ENCODE data around the gene MYCL.
"Not testable (repeated sequence)": the region's sequence is repeated elsewhere in the genome, so short reads cannot be mapped to it uniquely, and the experiment has no call there.

MYCL gene

GRCh38 chr1:39892601-39893595 lies 8.8 kb downstream of the MYCL start:
- Histone ChIP-seq H3K36me3 (ENCODE audit: insufficient read depth, low read length) (peaks cover 10% of the 10 kb centered on the region), H3K9me3 (ENCODE audit: low read length) (no peaks in the 10 kb centered on the region), H2AFZ (ENCODE audit: low read depth, low read length) (no peak overlapping the region), H3K27me3 (ENCODE audit: insufficient read depth, low read length) (no peaks in the 10 kb centered on the region), H3K4me3 (ENCODE audit: low read length) (no peak overlapping the region), H3K4me1 (ENCODE audit: insufficient read depth, low read length) (peaks cover 59% of the 10 kb centered on the region)

DNA sequence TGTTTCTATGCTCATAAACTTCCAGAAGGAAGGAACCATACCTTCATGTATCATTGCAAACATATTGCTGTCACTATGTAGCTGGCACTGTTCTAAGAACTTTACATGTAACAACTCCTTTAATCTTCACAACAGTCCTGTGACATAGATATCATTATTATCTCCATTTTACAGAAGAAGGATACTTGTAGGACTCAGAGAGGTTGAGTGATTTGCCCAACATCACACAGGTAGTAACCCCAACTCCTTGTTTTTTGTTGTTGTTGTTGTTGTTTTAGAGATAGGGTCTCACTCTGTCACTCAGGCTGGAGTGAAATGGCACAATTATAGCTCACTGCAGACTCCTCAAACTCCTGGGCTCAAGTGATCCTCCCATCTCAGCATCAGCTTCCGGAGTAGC lies 10.8 kb downstream of the MYCL start:
- H3K4me1 ChIP-seq (ENCODE audit: insufficient read depth, low read length): peaks cover 59% of the 10 kb centered on the region
- H3K27me3 ChIP-seq (ENCODE audit: insufficient read depth, low read length): no peaks in the 10 kb centered on the region
- H3K4me3 ChIP-seq (ENCODE audit: low read length): no peak overlapping the region
- H3K36me3 ChIP-seq (ENCODE audit: insufficient read depth, low read length): peaks cover 2% of the 10 kb centered on the region
- no peak overlapping the region for H2AFZ ChIP-seq (ENCODE audit: low read depth, low read length)
- H3K9me3 ChIP-seq (ENCODE audit: low read length): no peaks in the 10 kb centered on the region

DNA sequence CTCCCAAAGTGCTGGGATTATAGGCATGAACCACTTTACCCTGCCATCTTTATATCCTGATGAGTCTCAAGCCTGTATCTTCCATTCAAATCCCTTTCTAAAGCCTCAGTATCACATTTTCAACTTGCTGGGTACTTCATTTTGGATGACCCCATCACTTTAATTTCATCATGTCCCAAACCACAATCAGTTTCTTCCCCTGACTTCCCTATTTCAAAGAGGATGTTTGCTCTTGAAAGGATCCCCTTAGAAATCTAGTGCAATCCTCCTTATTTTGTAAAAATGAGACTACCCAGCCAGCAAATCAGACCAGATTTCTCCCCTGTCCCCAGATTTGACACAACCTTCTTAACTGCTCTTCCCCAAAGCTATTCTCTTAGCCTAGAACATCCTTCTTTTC lies 11.4 kb downstream of the MYCL start:
- H3K27me3 ChIP-seq (ENCODE audit: insufficient read depth, low read length): no peaks in the 10 kb centered on the region
- peaks cover 54% of the 10 kb centered on the region for H3K4me1 ChIP-seq (ENCODE audit: insufficient read depth, low read length)
- H3K36me3 ChIP-seq (ENCODE audit: insufficient read depth, low read length): peaks cover 2% of the 10 kb centered on the region
- H3K9me3 ChIP-seq (ENCODE audit: low read length): no peaks in the 10 kb centered on the region
- no peak overlapping the region for H2AFZ ChIP-seq (ENCODE audit: low read depth, low read length)
- no peak overlapping the region for H3K4me3 ChIP-seq (ENCODE audit: low read length)

GRCh38 chr1:39886757-39887231 lies 14.9 kb downstream of the MYCL start:
- H3K4me1 ChIP-seq (ENCODE audit: insufficient read depth, low read length): peaks cover 29% of the 10 kb centered on the region

GRCh38 chr1:39885516-39885915 lies 16.2 kb downstream of the MYCL start:
- no peak overlapping the region for H3K4me3 ChIP-seq (ENCODE audit: low read length)
- no peak overlapping the region for H2AFZ ChIP-seq (ENCODE audit: low read depth, low read length)
- no peaks in the 10 kb centered on the region for H3K9me3 ChIP-seq (ENCODE audit: low read length)
- peaks cover 35% of the 10 kb centered on the region for H3K4me1 ChIP-seq (ENCODE audit: insufficient read depth, low read length)
- no peaks in the 10 kb centered on the region for H3K36me3 ChIP-seq (ENCODE audit: insufficient read depth, low read length)
- no peaks in the 10 kb centered on the region for H3K27me3 ChIP-seq (ENCODE audit: insufficient read depth, low read length)

More at GRCh38 chr1:39886757-39887231, 14.9 kb downstream of the MYCL start:
- no peak overlapping the region for H3K4me3 ChIP-seq (ENCODE audit: low read length)
- no peaks in the 10 kb centered on the region for H3K9me3 ChIP-seq (ENCODE audit: low read length)
- no peak overlapping the region for H2AFZ ChIP-seq (ENCODE audit: low read depth, low read length)
- no peaks in the 10 kb centered on the region for H3K36me3 ChIP-seq (ENCODE audit: insufficient read depth, low read length)
- no peaks in the 10 kb centered on the region for H3K27me3 ChIP-seq (ENCODE audit: insufficient read depth, low read length)

DNA sequence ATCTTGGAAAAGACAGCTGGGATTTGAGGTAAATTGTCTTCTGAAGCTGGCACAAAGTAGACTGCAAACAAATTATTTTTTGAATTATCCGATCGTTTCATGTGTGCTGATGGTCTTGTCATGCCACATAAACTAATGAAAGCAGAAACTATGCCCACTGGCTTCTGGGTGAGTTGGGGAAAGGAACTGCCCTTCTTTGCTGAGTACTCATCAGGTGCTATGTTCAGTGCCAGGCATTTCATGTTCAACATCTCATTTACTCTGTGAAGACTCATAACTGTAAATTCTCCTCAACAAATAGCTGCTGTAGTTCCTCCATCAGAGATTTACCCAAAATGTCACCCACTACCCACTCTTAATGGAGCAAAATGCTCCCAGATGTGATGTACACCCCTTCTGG lies 19.6 kb downstream of the MYCL start:
- no peaks in the 10 kb centered on the region for H3K9me3 ChIP-seq (ENCODE audit: low read length)
- H3K27me3 ChIP-seq (ENCODE audit: insufficient read depth, low read length): no peaks in the 10 kb centered on the region
- H3K4me3 ChIP-seq (ENCODE audit: low read length): peak overlapping the region; percentile 92
- no peak overlapping the region for H2AFZ ChIP-seq (ENCODE audit: low read depth, low read length)
- peaks cover 13% of the 10 kb centered on the region for H3K36me3 ChIP-seq (ENCODE audit: insufficient read depth, low read length)
- H3K4me1 ChIP-seq (ENCODE audit: insufficient read depth, low read length): peaks cover 25% of the 10 kb centered on the region

GRCh38 chr1:39877980-39878956 lies 23.4 kb downstream of the MYCL start:
- Histone ChIP-seq H2AFZ (ENCODE audit: low read depth, low read length) (no peak overlapping the region), H3K36me3 (ENCODE audit: insufficient read depth, low read length) (peaks cover 25% of the 10 kb centered on the region), H3K4me3 (ENCODE audit: low read length) (no peak overlapping the region), H3K27me3 (ENCODE audit: insufficient read depth, low read length) (no peaks in the 10 kb centered on the region), H3K9me3 (ENCODE audit: low read length) (peaks cover under 1% of the 10 kb centered on the region), H3K4me1 (ENCODE audit: insufficient read depth, low read length) (peaks cover 10% of the 10 kb centered on the region)

DNA sequence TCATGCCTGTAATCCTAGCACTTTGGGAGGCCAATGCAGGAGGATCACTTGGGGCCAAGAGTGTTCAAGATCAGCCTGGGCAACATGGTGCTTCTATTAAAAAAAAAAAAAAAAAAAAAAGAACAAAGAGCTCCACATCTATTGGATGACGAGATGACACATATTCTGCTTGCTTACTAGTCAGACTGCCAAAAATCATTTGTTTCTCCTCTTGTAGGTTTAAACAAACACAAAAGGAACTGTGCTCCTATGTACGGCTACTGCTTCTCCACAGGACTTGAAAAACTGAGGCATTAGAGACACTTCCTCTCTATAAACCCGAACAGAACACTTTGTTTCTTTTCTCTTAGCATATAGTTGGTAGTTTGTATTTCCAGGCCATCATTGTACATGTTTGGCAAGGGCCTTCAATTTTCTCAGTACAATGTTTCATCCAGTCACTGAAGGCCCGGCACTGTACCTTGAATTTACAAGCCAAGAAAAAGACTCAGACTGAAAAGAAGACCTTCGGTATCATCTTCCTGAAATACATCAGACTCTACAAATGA lies 24.4 kb downstream of the MYCL start:
- H3K4me1 ChIP-seq (ENCODE audit: insufficient read depth, low read length): peaks cover 10% of the 10 kb centered on the region
- no peak overlapping the region for H2AFZ ChIP-seq (ENCODE audit: low read depth, low read length)
- H3K27me3 ChIP-seq (ENCODE audit: insufficient read depth, low read length): no peaks in the 10 kb centered on the region
- no peak overlapping the region for H3K4me3 ChIP-seq (ENCODE audit: low read length)
- peaks cover 25% of the 10 kb centered on the region for H3K36me3 ChIP-seq (ENCODE audit: insufficient read depth, low read length)
- H3K9me3 ChIP-seq (ENCODE audit: low read length): peaks cover 2% of the 10 kb centered on the region

DNA sequence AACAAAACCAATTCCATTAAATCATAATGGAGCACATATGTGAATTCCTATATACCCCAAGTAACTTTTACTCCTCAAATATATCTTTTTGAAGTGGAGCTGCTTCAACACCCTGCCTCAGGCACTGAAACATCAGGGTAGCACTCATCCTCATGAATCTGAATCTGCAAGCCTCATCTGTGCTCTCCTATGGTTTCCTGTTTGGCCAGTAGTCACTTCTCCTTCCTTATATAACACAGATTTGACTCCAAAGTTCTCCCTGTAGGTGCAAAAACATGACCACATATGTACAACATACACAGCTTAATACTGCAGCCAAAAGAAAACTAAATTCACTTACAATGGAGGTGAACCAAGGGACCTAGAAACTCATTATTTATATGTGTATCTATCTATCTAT lies 25.6 kb downstream of the MYCL start:
- no peaks in the 10 kb centered on the region for H3K4me1 ChIP-seq (ENCODE audit: insufficient read depth, low read length)
- peaks cover 28% of the 10 kb centered on the region for H3K36me3 ChIP-seq (ENCODE audit: insufficient read depth, low read length)
- H3K4me3 ChIP-seq (ENCODE audit: low read length): no peak overlapping the region
- H2AFZ ChIP-seq (ENCODE audit: low read depth, low read length): no peak overlapping the region
- no peaks in the 10 kb centered on the region for H3K27me3 ChIP-seq (ENCODE audit: insufficient read depth, low read length)
- H3K9me3 ChIP-seq (ENCODE audit: low read length): peaks cover 8% of the 10 kb centered on the region

DNA sequence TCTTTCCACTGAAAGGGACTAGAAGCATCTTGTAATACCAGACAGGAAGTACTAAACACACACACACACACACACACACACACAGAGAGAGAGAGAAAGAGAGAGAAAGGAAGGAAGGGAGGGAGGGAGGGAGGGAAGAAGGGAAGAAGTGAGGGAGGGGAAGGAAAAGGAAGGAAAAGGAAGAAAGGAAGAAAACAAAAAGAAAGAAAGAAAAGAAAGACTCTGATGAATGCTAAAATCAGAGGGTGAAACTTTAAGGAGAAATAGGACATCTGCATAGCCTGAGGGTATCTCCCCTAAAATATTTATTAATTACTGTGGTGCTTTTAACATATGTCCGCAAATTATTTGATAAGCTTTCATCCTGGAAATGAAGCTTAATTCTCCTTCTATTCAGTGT lies 29.0 kb downstream of the MYCL start:
- Histone ChIP-seq H3K4me1 (ENCODE audit: insufficient read depth, low read length) (no peaks in the 10 kb centered on the region), H3K36me3 (ENCODE audit: insufficient read depth, low read length) (peaks cover 24% of the 10 kb centered on the region), H3K9me3 (ENCODE audit: low read length) (peaks cover 13% of the 10 kb centered on the region), H3K27me3 (ENCODE audit: insufficient read depth, low read length) (no peaks in the 10 kb centered on the region), H3K4me3 (ENCODE audit: low read length) (no peak overlapping the region), H2AFZ (ENCODE audit: low read depth, low read length) (no peak overlapping the region)

DNA sequence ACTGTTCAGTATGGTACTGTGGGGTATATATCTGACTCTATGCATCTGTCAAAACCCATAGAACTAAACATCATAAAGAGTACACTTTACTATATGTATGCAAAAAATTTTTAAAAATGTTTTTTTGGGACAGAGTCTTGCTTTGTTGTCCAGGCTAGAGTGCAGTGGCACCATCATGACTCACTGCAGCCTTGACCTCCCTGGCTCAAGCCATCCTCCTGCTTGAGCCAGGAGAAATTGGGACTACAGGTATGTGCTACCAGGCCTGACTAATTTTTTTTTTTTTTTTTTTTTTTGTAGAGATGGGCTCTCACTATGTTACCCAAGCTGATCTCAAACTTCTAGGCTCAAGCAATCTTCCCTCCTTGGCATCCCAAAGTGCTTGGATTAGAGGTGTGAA lies 29.9 kb downstream of the MYCL start:
- Histone ChIP-seq H3K4me3 (ENCODE audit: low read length) (no peak overlapping the region), H3K36me3 (ENCODE audit: insufficient read depth, low read length) (peaks cover 20% of the 10 kb centered on the region), H3K27me3 (ENCODE audit: insufficient read depth, low read length) (no peaks in the 10 kb centered on the region), H3K9me3 (ENCODE audit: low read length) (peaks cover 13% of the 10 kb centered on the region), H2AFZ (ENCODE audit: low read depth, low read length) (no peak overlapping the region), H3K4me1 (ENCODE audit: insufficient read depth, low read length) (no peaks in the 10 kb centered on the region)

GRCh38 chr1:39871043-39871442 lies 30.7 kb downstream of the MYCL start:
- H3K4me1 ChIP-seq (ENCODE audit: insufficient read depth, low read length); H3K27me3 ChIP-seq (ENCODE audit: insufficient read depth, low read length); H3K4me3 ChIP-seq (ENCODE audit: low read length); H2AFZ ChIP-seq (ENCODE audit: low read depth, low read length): not testable (repeated sequence)
- H3K9me3 ChIP-seq (ENCODE audit: low read length): peaks cover 13% of the 10 kb centered on the region
- H3K36me3 ChIP-seq (ENCODE audit: insufficient read depth, low read length): peaks cover 17% of the 10 kb centered on the region

Data from neuron (in vitro differentiated cells).